ENCODE results near the gene CMTM4. TPM values are rescaled to one million over a fixed set of nuclear protein-coding genes. Genes with fewer than 3 reads are reported as not detected.

Gene CMTM4
- total and polyA plus RNA-seq, 8 donors: 14.9 to 43.5 (median 36.5) TPM

DNA sequence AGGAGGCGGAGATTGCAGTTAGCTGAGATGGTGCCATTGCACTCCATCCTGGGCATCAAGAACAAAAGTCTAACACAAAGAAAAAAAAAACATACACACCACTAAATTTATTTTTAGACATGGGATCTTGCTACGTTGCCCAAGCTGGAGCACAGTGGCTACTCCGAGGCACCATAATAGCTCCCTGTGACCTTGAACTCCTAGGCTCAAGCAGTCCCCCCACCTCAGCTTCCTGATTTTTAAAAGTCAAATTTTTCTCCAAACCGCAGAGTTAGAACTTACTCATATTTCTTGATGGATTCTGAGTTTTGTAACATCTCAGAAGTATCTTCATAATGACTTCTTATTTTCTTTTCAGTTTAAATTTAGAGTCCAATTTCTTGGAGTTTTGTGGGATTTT lies 3.4 kb downstream of the CMTM4 start:
- peaks cover 16 to 21% (median 18%) of the 10 kb centered on the region in 3 donors for H3K4me1 ChIP-seq
- TF ChIP-seq CTCF (IDR thresholded peaks at IDR 0.05): no peak
- H3K27ac ChIP-seq: no peak overlapping the region
- no peaks in the 10 kb centered on the region for H3K9me3 ChIP-seq
- H3K36me3 ChIP-seq: no peaks in the 10 kb centered on the region
- 89 to 92% methylated on average over 4 of the region's 4 CpGs for WGBS, 2 donors
- H3K4me3 ChIP-seq: no peak overlapping the region
- no peaks in the 10 kb centered on the region for H3K27me3 ChIP-seq
- intact Hi-C loops (cut with DNase I): no loop called here
- ATAC-seq (no peak), DNase-seq (no peak), FAIRE-seq (no peak)

DNA sequence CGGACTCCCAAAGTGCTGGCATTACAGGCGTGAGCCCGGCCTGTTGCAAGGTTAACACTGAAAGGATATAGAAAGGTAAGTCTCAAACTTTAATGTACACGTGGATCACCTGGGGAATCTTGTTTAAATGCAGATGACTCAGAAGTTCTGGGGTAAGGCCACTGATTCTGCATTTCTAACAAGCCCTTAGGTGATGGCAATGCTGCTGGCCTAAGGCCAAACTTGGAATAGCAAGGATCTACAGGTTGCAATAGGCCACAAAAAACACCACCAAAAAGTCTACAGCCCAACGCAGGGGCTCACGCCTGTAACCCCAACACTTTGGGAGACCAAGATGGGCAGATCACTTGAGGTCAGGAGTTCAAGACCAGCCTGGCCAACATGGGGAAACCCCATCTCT lies 4.2 kb downstream of the CMTM4 start:
- Histone ChIP-seq H3K36me3 (no peaks in the 10 kb centered on the region), H3K9me3 (no peaks in the 10 kb centered on the region), H3K4me1 (peaks cover 16 to 19% (median 18%) of the 10 kb centered on the region in 3 donors), H3K27ac (no peak overlapping the region), H3K27me3 (no peaks in the 10 kb centered on the region), H3K4me3 (no peak overlapping the region)
- TF ChIP-seq CTCF (IDR thresholded peaks at IDR 0.05): no peak
- WGBS, 2 donors: 87 to 89% methylated on average over 6 of the region's 6 CpGs
- ATAC-seq: no peak
- intact Hi-C loops (cut with DNase I): no loop called here
- no peak for DNase-seq
- FAIRE-seq: no peak

- no peak overlapping the region for H3K27ac ChIP-seq
- intact Hi-C loops (cut with DNase I): no loop called here
- H3K9me3 ChIP-seq: no peaks in the 10 kb centered on the region
- H3K27me3 ChIP-seq: no peaks in the 10 kb centered on the region
- no peak overlapping the region for H3K4me3 ChIP-seq
- H3K36me3 ChIP-seq: no peaks in the 10 kb centered on the region
- DNase-seq: no peak
- ATAC-seq: no peak
- FAIRE-seq: no peak
- WGBS, 2 donors: 90% methylated on average over 6 of the region's 6 CpGs
- peaks cover 16 to 18% (median 18%) of the 10 kb centered on the region in 3 donors for H3K4me1 ChIP-seq
- TF ChIP-seq CTCF (IDR thresholded peaks at IDR 0.05): no peak
Measured at GRCh38 chr16:66691234-66691633, 5.3 kb downstream of the CMTM4 start.

- Histone ChIP-seq H3K36me3 (no peaks in the 10 kb centered on the region), H3K4me1 (peaks cover 13 to 16% (median 14%) of the 10 kb centered on the region in 3 donors), H3K9me3 (no peaks in the 10 kb centered on the region), H3K27ac (no peak overlapping the region), H3K27me3 (no peaks in the 10 kb centered on the region), H3K4me3 (no peak overlapping the region)
- ATAC-seq: no peak
- intact Hi-C loops (cut with DNase I): no loop called here
- no peak for TF ChIP-seq CTCF (IDR thresholded peaks at IDR 0.05)
- WGBS, 2 donors: 64 to 66% methylated on average over 7 of the region's 7 CpGs
- no peak for FAIRE-seq
- DNase-seq: no peak
Measured at GRCh38 chr16:66690106-66690847, 6.3 kb downstream of the CMTM4 start.

- intact Hi-C loops (cut with DNase I): no loop called here
- no peak for TF ChIP-seq CTCF (IDR thresholded peaks at IDR 0.05)
- no peaks in the 10 kb centered on the region for H3K36me3 ChIP-seq
- no peak for DNase-seq
- H3K9me3 ChIP-seq: no peaks in the 10 kb centered on the region
- peaks cover 4 to 6% (median 5%) of the 10 kb centered on the region in 3 donors for H3K4me1 ChIP-seq
- 82 to 92% methylated on average over 6 of the region's 6 CpGs for WGBS, 2 donors
- H3K27ac ChIP-seq: no peak overlapping the region
- no peak for ATAC-seq
- FAIRE-seq: no peak
- H3K27me3 ChIP-seq: no peaks in the 10 kb centered on the region
- H3K4me3 ChIP-seq: no peak overlapping the region
Measured at GRCh38 chr16:66689282-66689681, 7.3 kb downstream of the CMTM4 start.

All from pancreas (tissue), 10 donors.